H1 (cell line): ENCODE data around the gene B4GALNT3. TPM values are rescaled to one million over a fixed set of nuclear protein-coding genes. Genes with fewer than 3 reads are reported as not detected.

Experiments used
- SUZ12 ChIP-seq: fragments of 200-600 bp; sonication (generic); IDR thresholded peaks from 2 replicates; pipeline ENCODE4 v1.6.1; 2012; ENCODE audit warnings: mild to moderate bottlenecking, inconsistent platforms, low read length, moderate library complexity, mixed read lengths
- polyA plus RNA-seq, 7 experiments: library from polyadenylated mRNA; depleted of rRNA in 3 of 7; stranded (reverse) in 5 of 7; unstranded in 2 of 7; fragments of >200 nt in 5 of 7; fragments of 200-250 nt in 2 of 7; gene quantifications; 1 replicate in 5 of 7; 2 replicates in 1 of 7; 4 replicates in 1 of 7; pipeline versions ENCODE4 v1.2.1 to v1.2.3, GENCODE V29; 2011 to 2013; ENCODE audit warnings: missing spikeins in 2 of 7, mixed read lengths in 2 of 7
- total RNA-seq: library from RNA; stranded (reverse); fragmentation: NEBNext Ultra II Directional; extraction: Animal tissue kit (Norgen Biotek cat#: 25700); gene quantifications from 2 replicates; pipeline ENCODE4 v1.2.1, GENCODE V29; 2021
- TF ChIP-seq, protein P1 (sequence below): fragments of 300-600 bp; sonication (generic); IDR thresholded peaks from 2 replicates; pipeline ENCODE4 v1.7.1; 2012; ENCODE audit warnings: low read length, moderate library complexity, mild to moderate bottlenecking, inconsistent platforms; ENCODE audit not compliant: insufficient replicate concordance

The B4GALNT3 gene
- total and polyA plus RNA-seq, 2 of the 8 experiments (the other 6 are each of a cell fraction or from before 2014, with no cell fraction given) = 12.5 to 20.3 TPM

DNA sequence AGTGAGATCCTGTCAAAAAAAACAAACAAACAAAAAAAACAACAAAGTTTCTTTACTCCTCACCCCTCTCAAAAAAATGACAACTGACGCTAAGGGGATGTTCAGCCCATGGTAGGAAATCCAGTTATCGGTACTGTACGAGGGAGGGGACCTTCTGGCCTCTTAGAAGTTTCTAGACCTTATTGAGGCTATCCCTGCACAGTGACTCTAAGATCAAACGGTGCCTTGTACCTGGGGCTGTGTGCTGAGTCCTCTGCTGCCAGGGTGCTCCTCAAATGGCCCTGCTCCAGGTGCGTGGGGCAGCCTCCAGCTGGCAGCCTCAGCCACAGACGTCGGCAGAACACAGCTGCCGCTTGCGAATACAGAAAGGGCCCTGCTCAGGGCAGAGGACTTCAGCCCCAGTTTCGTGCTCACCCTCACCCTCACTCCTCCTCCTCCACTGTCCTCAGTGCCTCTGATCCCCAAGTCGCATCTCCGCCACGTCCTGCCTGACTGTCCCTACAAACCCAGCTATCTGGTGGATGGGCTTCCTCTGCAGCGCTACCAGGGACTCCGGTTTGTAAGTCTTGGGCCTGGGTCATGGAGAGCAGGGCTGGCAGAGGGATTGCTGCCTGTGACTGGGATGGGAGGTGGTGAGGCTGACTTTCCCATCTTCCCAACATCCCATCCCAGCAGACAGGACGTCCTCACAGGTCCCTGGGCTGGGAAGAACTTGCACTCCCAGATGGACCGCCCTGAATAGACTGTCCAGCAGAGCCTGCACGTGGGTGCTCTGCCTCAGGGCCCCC, 90.9 kb downstream of the B4GALNT3 start (continued):
- TF ChIP-seq, protein P1, sequence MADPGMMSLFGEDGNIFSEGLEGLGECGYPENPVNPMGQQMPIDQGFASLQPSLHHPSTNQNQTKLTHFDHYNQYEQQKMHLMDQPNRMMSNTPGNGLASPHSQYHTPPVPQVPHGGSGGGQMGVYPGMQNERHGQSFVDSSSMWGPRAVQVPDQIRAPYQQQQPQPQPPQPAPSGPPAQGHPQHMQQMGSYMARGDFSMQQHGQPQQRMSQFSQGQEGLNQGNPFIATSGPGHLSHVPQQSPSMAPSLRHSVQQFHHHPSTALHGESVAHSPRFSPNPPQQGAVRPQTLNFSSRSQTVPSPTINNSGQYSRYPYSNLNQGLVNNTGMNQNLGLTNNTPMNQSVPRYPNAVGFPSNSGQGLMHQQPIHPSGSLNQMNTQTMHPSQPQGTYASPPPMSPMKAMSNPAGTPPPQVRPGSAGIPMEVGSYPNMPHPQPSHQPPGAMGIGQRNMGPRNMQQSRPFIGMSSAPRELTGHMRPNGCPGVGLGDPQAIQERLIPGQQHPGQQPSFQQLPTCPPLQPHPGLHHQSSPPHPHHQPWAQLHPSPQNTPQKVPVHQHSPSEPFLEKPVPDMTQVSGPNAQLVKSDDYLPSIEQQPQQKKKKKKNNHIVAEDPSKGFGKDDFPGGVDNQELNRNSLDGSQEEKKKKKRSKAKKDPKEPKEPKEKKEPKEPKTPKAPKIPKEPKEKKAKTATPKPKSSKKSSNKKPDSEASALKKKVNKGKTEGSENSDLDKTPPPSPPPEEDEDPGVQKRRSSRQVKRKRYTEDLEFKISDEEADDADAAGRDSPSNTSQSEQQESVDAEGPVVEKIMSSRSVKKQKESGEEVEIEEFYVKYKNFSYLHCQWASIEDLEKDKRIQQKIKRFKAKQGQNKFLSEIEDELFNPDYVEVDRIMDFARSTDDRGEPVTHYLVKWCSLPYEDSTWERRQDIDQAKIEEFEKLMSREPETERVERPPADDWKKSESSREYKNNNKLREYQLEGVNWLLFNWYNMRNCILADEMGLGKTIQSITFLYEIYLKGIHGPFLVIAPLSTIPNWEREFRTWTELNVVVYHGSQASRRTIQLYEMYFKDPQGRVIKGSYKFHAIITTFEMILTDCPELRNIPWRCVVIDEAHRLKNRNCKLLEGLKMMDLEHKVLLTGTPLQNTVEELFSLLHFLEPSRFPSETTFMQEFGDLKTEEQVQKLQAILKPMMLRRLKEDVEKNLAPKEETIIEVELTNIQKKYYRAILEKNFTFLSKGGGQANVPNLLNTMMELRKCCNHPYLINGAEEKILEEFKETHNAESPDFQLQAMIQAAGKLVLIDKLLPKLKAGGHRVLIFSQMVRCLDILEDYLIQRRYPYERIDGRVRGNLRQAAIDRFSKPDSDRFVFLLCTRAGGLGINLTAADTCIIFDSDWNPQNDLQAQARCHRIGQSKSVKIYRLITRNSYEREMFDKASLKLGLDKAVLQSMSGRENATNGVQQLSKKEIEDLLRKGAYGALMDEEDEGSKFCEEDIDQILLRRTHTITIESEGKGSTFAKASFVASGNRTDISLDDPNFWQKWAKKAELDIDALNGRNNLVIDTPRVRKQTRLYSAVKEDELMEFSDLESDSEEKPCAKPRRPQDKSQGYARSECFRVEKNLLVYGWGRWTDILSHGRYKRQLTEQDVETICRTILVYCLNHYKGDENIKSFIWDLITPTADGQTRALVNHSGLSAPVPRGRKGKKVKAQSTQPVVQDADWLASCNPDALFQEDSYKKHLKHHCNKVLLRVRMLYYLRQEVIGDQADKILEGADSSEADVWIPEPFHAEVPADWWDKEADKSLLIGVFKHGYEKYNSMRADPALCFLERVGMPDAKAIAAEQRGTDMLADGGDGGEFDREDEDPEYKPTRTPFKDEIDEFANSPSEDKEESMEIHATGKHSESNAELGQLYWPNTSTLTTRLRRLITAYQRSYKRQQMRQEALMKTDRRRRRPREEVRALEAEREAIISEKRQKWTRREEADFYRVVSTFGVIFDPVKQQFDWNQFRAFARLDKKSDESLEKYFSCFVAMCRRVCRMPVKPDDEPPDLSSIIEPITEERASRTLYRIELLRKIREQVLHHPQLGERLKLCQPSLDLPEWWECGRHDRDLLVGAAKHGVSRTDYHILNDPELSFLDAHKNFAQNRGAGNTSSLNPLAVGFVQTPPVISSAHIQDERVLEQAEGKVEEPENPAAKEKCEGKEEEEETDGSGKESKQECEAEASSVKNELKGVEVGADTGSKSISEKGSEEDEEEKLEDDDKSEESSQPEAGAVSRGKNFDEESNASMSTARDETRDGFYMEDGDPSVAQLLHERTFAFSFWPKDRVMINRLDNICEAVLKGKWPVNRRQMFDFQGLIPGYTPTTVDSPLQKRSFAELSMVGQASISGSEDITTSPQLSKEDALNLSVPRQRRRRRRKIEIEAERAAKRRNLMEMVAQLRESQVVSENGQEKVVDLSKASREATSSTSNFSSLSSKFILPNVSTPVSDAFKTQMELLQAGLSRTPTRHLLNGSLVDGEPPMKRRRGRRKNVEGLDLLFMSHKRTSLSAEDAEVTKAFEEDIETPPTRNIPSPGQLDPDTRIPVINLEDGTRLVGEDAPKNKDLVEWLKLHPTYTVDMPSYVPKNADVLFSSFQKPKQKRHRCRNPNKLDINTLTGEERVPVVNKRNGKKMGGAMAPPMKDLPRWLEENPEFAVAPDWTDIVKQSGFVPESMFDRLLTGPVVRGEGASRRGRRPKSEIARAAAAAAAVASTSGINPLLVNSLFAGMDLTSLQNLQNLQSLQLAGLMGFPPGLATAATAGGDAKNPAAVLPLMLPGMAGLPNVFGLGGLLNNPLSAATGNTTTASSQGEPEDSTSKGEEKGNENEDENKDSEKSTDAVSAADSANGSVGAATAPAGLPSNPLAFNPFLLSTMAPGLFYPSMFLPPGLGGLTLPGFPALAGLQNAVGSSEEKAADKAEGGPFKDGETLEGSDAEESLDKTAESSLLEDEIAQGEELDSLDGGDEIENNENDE = no peak
- no peak for TF ChIP-seq SUZ12
